Neuronal stem cell (in vitro differentiated cells): ENCODE results near the gene LINC01488.

Source experiments
- DNase-seq: peaks from one replicate; pipeline ENCODE4 v3.0.0-alpha.2; 2013; ENCODE audit warnings: low spot score
- H2AFZ ChIP-seq: one replicate; pipeline ENCODE4 v1.6.1; 2013; ENCODE audit warnings: mild to moderate bottlenecking, low read length, inconsistent platforms
- H2AK5ac ChIP-seq: 2 replicates; pipeline ENCODE4 v1.6.1; 2013; ENCODE audit warnings: low read depth, mild to moderate bottlenecking, inconsistent platforms, low read length, moderate library complexity, mixed read lengths
- H2BK120ac ChIP-seq: 2 replicates; pipeline ENCODE4 v1.6.1; 2013; ENCODE audit warnings: low read depth, mild to moderate bottlenecking, inconsistent platforms, low read length, moderate library complexity, mixed read lengths
- H2BK12ac ChIP-seq: one replicate; pipeline ENCODE4 v1.6.1; 2013; ENCODE audit warnings: low read length, inconsistent platforms
- H2BK15ac ChIP-seq: 2 replicates; pipeline ENCODE4 v1.6.1; 2013; ENCODE audit warnings: mild to moderate bottlenecking, low read length, inconsistent platforms, mixed read lengths
- H2BK5ac ChIP-seq: one replicate; pipeline ENCODE4 v1.6.1; 2013; ENCODE audit warnings: inconsistent platforms, mild to moderate bottlenecking, low read length, moderate library complexity
- H3K14ac ChIP-seq: one replicate; pipeline ENCODE4 v1.6.1; 2013; ENCODE audit warnings: low read length, inconsistent platforms
- H3K18ac ChIP-seq: 2 replicates; pipeline ENCODE4 v1.6.1; 2013; ENCODE audit warnings: low read length, inconsistent platforms
- H3K23ac ChIP-seq: 2 replicates; pipeline ENCODE4 v1.6.1; 2013; ENCODE audit warnings: low read depth, mild to moderate bottlenecking, mixed read lengths, low read length, inconsistent platforms; ENCODE audit not compliant: poor library complexity
- H3K27ac ChIP-seq: replicated peaks from 3 replicates; pipeline ENCODE4 v1.5.1; 2013; ENCODE audit warnings: low read length, inconsistent platforms
- H3K27me3 ChIP-seq, 3 experiments: 2 replicates each; pipeline ENCODE4 v1.6.1; 2013; ENCODE audit warnings: low read length in 3 of 3, mild to moderate bottlenecking in 2 of 3, inconsistent platforms in 1 of 3, low read depth in 1 of 3, mixed read lengths in 1 of 3, moderate library complexity in 1 of 3; ENCODE audit not compliant: control insufficient read depth in 3 of 3, insufficient read depth in 3 of 3
- H3K36me3 ChIP-seq, 2 donors: replicated peaks in 1 of 2; 2 replicates each; pipeline ENCODE4 v1.6.1; 2013; ENCODE audit warnings: low read length in 2 of 2; ENCODE audit not compliant: control insufficient read depth in 2 of 2, insufficient read depth in 2 of 2
- H3K4ac ChIP-seq: 2 replicates; pipeline ENCODE4 v1.6.1; 2013; ENCODE audit warnings: inconsistent platforms, mild to moderate bottlenecking, low read length, moderate library complexity
- H3K4me1 ChIP-seq, 2 donors: 1 replicate in 1 of 2; 2 replicates in 1 of 2; pipeline ENCODE4 v1.6.1; 2013; ENCODE audit warnings: low read length in 2 of 2, low read depth in 1 of 2; ENCODE audit not compliant: control insufficient read depth in 2 of 2, insufficient read depth in 1 of 2
- H3K4me2 ChIP-seq: one replicate; pipeline ENCODE4 v1.6.1; 2013; ENCODE audit warnings: mild to moderate bottlenecking, low read length, inconsistent platforms; ENCODE audit not compliant: insufficient read depth, poor library complexity, severe bottlenecking
- H3K4me3 ChIP-seq, 2 donors: 2 replicates each; pipeline ENCODE4 v1.5.1; 2013; ENCODE audit warnings: low read length in 2 of 2, mild to moderate bottlenecking in 2 of 2, inconsistent platforms in 1 of 2, moderate library complexity in 1 of 2
- H3K79me1 ChIP-seq: one replicate; pipeline ENCODE4 v1.6.1; 2013; ENCODE audit warnings: low read depth, mild to moderate bottlenecking, inconsistent platforms, low read length, moderate library complexity
- H3K9ac ChIP-seq: one replicate; pipeline ENCODE4 v1.6.1; 2013; ENCODE audit warnings: mild to moderate bottlenecking, low read depth, low read length, inconsistent platforms; ENCODE audit not compliant: poor library complexity
- H3K9me3 ChIP-seq, 2 donors: replicated peaks in 1 of 2; 2 replicates each; pipeline versions ENCODE3 to v1.6.1; 2013; ENCODE audit warnings: low read length in 2 of 2, mild to moderate bottlenecking in 2 of 2, inconsistent platforms in 1 of 2, low read depth in 1 of 2, mixed read lengths in 1 of 2, moderate library complexity in 1 of 2; ENCODE audit not compliant: control insufficient read depth in 2 of 2, insufficient read depth in 1 of 2
- H4K8ac ChIP-seq: one replicate; pipeline ENCODE4 v1.6.1; 2013; ENCODE audit warnings: low read depth, mild to moderate bottlenecking, inconsistent platforms, low read length, moderate library complexity
- H4K91ac ChIP-seq: one replicate; pipeline ENCODE4 v1.6.1; 2013; ENCODE audit warnings: low read length, low read depth, mild to moderate bottlenecking, inconsistent platforms; ENCODE audit not compliant: poor library complexity
- WGBS, 2 donors: extraction: QIAGEN DNeasy Blood & Tissue Kit; methylation state at CpG; one replicate each; pipeline ENCODE4 v1.1.7; 2013; ENCODE audit warnings: missing lambda C conversion rate in 2 of 2, mixed read lengths in 1 of 2; ENCODE audit not compliant: insufficient read length in 2 of 2, insufficient replicate concordance in 1 of 2; ENCODE audit errors: extremely low coverage in 2 of 2; 5-methylcytosine and 5-hydroxymethylcytosine counted together

Gene LINC01488

DNA sequence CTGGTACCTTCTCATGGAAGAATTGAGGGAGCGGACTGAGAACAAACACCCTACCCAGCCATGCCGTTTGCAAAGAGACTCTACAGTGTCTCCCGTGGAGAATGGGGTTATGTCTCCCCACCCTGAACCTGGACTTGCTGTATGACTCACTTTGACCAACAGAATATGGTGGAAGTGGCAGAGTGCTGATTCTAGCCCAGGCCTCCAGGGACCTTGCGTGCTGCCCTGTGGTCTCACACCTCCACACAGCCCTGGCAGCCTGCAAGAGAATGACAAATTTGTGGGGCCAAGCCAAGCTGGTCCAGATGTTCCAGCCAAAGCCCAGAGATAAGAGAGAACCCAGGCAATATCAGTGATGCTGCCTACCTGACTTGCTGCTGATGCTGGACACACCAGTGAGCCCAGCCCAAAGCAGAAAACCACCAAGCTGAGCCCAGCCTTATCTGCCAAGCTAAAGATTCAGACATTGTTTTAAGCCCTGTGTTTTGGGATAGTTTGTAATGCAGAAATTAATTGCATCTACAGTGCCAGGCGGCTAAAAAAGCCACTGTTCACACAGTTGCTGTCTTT lies 8.1 kb upstream of the LINC01488 start:
- WGBS, 2 donors = no CpG with 5 or more reads among the region's 5 CpGs
- Histone ChIP-seq H3K4me3 (no peak overlapping the region), H3K4me2 (no peak overlapping the region), H3K36me3 (no peaks in the 10 kb centered on the region), H3K23ac (no peak overlapping the region), H3K9me3 (peaks cover 0 to 4% of the 10 kb centered on the region in 2 donors), H4K91ac (no peak overlapping the region), H3K18ac (no peak overlapping the region), H2BK12ac (no peak overlapping the region), H3K4ac (no peak overlapping the region), H3K14ac (no peak overlapping the region), H2BK15ac (peak overlapping the region; percentile 30), H4K8ac (no peak overlapping the region), H2AFZ (no peak overlapping the region), H2BK5ac (no peak overlapping the region), H2AK5ac (peak overlapping the region; percentile 98), H2BK120ac (no peak overlapping the region), H3K79me1 (no peaks in the 10 kb centered on the region), H3K27me3 (peaks cover 0 to 12% (median 0%) of the 10 kb centered on the region in 3 experiments), H3K27ac (no peak overlapping the region), H3K4me1 (peaks cover 9 to 11% of the 10 kb centered on the region in 2 donors), H3K9ac (no peak overlapping the region)
- DNase-seq = no peak

DNA sequence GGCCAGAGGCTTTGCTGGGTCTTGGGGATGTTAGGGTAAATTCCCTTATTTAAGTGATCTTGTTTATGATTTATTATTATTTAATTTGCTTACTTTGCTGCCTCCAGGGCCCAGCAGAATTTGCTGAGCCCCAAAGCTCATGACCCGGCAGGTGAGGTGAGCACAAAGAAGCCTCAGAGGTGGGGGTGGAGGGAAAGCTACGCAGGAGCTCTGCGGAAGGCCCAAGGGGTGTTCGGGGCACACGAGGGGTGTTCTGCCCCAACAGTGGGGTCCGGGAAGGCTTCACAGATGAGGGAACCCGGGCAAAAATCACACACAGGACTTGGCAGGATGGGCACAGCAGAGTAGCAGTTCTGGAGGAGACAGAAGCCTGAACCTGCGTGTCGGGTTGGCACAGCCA lies 6.7 kb upstream of the LINC01488 start:
- Histone ChIP-seq H2BK120ac (no peak overlapping the region), H3K79me1 (no peaks in the 10 kb centered on the region), H4K91ac (no peak overlapping the region), H4K8ac (no peak overlapping the region), H3K23ac (no peak overlapping the region), H3K4me3 (no peak overlapping the region), H2AFZ (no peak overlapping the region), H3K4me1 (peaks cover 9 to 11% of the 10 kb centered on the region in 2 donors), H3K9ac (no peak overlapping the region), H2AK5ac (peak overlapping the region; percentile 30), H2BK15ac (no peak overlapping the region), H3K36me3 (no peaks in the 10 kb centered on the region), H2BK12ac (no peak overlapping the region), H3K9me3 (peaks cover 0 to 4% of the 10 kb centered on the region in 2 donors), H3K14ac (no peak overlapping the region), H3K4ac (no peak overlapping the region), H3K4me2 (no peak overlapping the region), H3K27me3 (peaks cover 0 to 12% (median 0%) of the 10 kb centered on the region in 3 experiments), H3K27ac (no peak overlapping the region), H3K18ac (no peak overlapping the region), H2BK5ac (no peak overlapping the region)
- no peak for DNase-seq
- WGBS, 2 donors = no CpG with 5 or more reads among the region's 9 CpGs

DNA sequence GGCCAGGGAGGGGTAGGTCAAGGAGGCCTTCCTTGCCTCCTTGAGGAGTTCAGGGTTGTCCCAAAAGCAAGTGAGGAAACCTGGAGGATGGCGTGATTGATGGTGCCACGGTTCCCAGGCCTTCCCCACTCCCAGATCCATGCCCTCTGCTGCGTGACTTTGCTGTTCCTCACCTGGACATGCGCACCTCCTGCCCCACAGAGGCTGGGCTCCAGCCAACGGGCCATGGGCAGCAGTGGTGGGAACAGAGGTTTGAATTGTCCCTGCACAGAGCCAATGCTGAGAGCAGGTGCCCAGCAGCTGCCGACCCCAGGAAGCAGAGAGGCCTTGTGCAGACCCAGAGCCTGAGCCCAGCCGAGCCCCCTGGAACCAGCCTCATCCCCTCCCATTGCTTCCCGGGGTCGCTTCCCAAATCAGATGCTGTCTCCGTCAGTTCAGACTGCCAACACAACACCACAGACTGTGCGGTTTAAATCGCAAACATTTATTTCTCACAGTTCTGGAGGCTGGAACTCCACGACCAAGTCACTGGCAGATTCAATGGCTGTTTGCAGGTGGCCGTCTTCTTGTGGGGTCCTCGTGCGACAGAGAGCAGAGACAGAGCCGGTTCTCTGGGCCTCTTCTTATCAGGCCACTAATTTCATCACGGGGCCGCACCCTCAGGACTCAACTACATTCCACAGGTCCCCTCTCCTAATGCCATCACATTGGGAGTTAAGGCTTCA lies 6.2 kb upstream of the LINC01488 start:
- no CpG with 5 or more reads among the region's 19 CpGs for WGBS, 2 donors
- Histone ChIP-seq H4K91ac (no peak overlapping the region), H3K4me3 (no peak overlapping the region), H3K4me2 (no peak overlapping the region), H2BK15ac (peak overlapping the region; percentile 80), H3K36me3 (no peaks in the 10 kb centered on the region), H2AK5ac (no peak overlapping the region), H3K23ac (no peak overlapping the region), H2BK5ac (no peak overlapping the region), H2BK12ac (peak overlapping the region; percentile 14), H2BK120ac (no peak overlapping the region), H3K4me1 (peaks cover 8 to 11% of the 10 kb centered on the region in 2 donors), H3K4ac (peak overlapping the region; percentile 43), H3K14ac (peak overlapping the region; percentile 9), H3K27ac (no peak overlapping the region), H3K9ac (no peak overlapping the region), H2AFZ (no peak overlapping the region), H3K79me1 (no peaks in the 10 kb centered on the region), H3K18ac (peak overlapping the region; percentile 65), H3K27me3 (peaks cover 0 to 12% (median 0%) of the 10 kb centered on the region in 3 experiments), H3K9me3 (peaks cover 0 to 4% of the 10 kb centered on the region in 2 donors), H4K8ac (no peak overlapping the region)
- DNase-seq = no peak

GRCh38 chr11:69475866-69476471 lies 5.5 kb upstream of the LINC01488 start:
- no peak overlapping the region for H3K9ac ChIP-seq
- no CpG with 5 or more reads among the region's 24 CpGs for WGBS, 2 donors
- H3K9me3 ChIP-seq = peaks cover 0 to 4% of the 10 kb centered on the region in 2 donors
- H3K14ac ChIP-seq = no peak overlapping the region
- H4K91ac ChIP-seq = no peak overlapping the region
- no peak overlapping the region for H4K8ac ChIP-seq
- peak overlapping the region; percentile 51 for H2AK5ac ChIP-seq
- H3K36me3 ChIP-seq = no peaks in the 10 kb centered on the region
- H2BK15ac ChIP-seq = peak overlapping the region; percentile 80
- peaks cover 7 to 10% of the 10 kb centered on the region in 2 donors for H3K4me1 ChIP-seq
- no peak for DNase-seq
- no peak overlapping the region for H2AFZ ChIP-seq
- H2BK12ac ChIP-seq = no peak overlapping the region
- no peak overlapping the region for H3K4me3 ChIP-seq
- H3K18ac ChIP-seq = peak overlapping the region; percentile 76
- no peak overlapping the region for H3K4ac ChIP-seq
- no peak overlapping the region for H3K4me2 ChIP-seq
- no peaks in the 10 kb centered on the region for H3K79me1 ChIP-seq
- no peak overlapping the region for H3K27ac ChIP-seq
- no peak overlapping the region for H2BK120ac ChIP-seq
- H3K23ac ChIP-seq = peak overlapping the region; percentile 14
- H3K27me3 ChIP-seq = peaks cover 0 to 12% (median 0%) of the 10 kb centered on the region in 3 experiments
- no peak overlapping the region for H2BK5ac ChIP-seq
